GM20431 (cell line): ENCODE measurements around the gene DLGAP3.

ENCODE experiments used
- in situ Hi-C: fragments of 300-500 bp; cut with MseI, MboI; formaldehyde crosslinking; loops from one replicate; pipeline ENCODE4 v1.15.0; 2020; ENCODE audit warnings: low sequenced_read_pairs; ENCODE audit not compliant: unreplicated experiment

DLGAP3 gene

DNA sequence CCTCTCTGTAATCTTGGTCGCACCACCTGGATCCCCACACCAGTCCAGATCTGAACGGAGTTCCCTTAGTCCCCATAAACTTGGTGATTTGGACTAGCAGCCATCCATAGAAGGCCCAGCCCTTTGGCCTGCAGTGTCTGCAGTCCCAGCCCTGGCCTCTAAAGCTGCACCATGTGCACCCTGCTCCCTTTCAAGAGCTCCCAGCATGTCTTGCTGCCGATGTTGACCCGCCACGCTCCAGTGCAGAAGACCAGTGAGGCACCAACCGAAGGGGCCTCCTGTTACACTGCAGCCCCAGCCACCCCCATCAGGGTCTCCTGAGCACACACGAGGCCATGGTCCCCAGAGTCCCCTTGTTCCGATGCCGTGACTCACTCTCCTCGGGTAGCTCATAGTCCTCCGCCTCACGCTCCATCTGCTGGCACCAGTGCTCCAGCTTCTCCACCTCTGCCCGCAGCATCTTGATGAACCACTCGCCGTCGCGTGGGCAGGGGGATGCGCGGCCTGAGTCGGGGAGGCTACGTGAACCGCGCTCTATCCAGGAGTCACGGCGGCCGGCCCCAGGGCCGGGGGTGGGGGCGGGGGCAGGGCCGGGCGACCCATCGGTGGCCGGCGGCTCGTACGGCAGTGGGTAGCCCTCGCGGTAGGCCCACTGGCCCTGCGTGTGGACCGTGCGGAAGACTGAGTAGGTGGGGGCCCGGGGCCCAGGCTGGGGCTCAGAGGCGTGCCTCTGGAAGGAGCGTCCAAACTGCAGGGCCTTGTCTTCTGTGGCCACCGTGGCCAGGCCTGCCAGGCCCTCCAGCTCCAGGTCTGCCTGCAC is 61.0 kb downstream of the DLGAP3 start:
- in situ Hi-C loops = no loop called here

GRCh38 chr1:34867415-34867814 is 62.0 kb downstream of the DLGAP3 start:
- in situ Hi-C loops = no loop called here

- in situ Hi-C loops = no loop called here
Measured at GRCh38 chr1:34866762-34867109, 62.7 kb downstream of the DLGAP3 start.

DNA sequence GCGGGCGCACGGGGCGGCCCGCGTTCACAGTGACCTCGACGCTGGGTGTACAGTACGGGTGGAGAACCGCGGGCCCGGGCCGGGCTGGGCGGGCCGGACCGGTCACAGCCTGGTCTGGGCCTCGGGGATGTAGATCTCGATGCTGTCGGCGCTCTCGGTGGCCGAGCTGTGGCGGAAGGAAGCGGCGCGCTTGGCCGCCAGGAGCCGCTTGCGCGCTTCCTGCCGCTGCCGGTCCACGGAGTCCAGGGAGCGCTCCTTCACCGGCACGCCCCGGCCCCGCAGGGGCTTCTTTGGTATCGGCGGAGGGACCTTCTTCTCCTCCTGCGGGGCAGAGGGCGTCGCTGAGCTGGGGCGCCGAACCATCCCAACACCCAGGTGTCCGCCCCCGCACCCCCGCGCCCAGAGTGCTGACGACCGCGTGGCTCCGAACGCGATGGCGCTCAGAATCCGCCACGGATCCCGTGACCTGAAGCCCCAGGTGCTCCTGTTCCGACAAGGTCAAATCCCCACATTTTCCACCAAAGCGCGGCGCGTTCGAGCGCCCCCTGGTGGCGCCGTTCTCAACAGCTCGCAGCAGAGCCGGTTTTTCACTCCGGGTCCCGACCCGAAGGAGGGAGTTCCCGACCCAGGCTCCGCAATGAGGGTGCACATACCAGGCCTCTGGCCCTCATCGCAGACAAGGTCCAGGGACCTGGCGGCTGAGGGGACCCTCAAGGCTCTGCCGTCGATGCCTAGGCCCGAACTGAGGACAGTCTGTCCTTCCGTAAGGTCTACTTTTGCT is 63.3 kb downstream of the DLGAP3 start:
- in situ Hi-C loops = no loop called here

DNA sequence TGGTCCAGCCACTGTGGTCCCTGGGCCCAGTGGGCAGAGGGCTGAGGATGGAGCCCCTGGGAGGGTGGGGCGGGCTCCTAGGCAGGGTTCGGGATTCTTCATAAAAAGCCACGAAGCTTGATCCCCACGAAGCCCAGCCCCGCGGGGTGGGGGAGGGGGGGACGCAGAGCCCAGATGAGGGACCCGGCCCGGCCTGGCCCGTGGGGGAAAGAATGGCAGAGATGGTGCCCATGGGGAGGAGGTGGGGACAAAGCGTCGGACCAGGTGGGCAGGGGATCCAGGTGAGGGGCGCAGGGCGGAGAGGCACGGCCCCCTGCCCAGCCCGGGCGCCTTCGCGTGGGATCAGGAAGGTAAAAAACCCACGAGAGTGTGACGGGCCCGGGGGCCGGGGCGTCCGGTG is 63.9 kb downstream of the DLGAP3 start:
- in situ Hi-C loops = no loop called here

- in situ Hi-C loops = no loop called here
Measured at GRCh38 chr1:34864759-34865158, 64.7 kb downstream of the DLGAP3 start.

DNA sequence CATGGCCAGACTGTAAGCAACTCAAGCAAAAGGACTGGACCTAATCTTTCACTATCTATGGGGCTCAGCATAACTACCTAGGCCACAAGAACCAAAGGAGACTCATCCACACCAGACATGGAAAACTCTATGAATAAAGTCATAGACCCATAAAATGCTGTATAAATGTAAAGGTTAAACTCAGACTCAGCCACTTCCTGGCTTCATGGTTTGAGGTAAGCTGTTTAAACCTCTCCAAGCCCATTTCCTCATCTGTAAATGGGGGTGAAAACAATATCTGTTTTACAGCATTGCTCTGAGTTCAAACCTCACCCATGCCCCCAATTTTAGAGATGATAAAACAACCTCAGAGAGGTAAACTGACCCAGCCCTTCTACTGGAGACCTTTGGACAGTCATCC is 65.9 kb downstream of the DLGAP3 start:
- in situ Hi-C loops = no loop called here

- in situ Hi-C loops = no loop called here
Measured at GRCh38 chr1:34859446-34860200, 69.8 kb downstream of the DLGAP3 start, which contains the start of gene SMIM12. TSS of gene SMIM12 (minus strand) at chr1:34859749. CDS start at chr1:34855977, 3,772 bp downstream.

DNA sequence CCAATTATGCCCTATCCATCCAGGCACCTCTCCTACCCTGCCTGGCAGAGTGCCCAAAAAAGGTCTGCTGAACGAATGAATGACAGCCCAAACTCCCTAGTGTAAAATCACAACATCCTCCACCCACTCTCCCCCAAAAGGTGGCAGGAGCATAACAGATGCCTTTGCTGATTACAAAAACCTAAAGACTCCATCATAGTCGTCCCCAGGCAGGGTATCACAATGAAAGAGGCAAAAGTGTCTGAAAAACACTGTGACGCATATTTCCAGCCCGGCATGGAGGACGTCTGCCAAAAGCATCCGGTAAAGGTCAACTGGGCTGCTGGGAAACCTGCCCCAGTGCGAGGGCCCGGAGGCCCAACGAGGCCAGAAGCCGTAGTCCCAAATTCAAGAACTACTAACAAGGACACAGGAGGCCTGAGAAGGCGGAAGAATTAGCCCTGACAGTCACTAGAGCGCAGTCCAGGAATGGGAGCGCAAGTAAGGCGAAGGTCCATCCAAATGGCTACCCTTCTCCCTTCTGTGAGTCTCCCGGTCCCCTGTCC is 70.5 kb downstream of the DLGAP3 start:
- in situ Hi-C loops = no loop called here

DNA sequence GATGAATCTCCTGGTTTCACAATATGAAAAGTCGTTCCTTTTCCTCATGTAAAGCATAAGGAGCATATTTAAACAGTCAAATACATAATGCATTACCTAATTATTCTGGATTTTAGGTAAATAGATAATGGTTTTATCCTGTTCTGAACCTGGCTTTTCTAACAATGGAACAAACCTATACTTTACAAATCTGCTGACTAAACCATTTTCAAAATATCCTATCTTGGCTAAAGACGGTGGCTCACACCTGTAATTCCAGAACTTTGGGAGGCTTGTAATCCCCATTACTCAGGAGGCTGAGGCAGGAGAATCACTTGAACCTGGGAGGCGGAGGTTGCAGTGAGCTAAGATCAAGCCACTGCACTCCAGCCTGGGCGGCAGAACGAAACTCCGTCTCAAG is 72.8 kb downstream of the DLGAP3 start:
- in situ Hi-C loops = no loop called here

- in situ Hi-C loops = no loop called here
Measured at GRCh38 chr1:34852677-34853217, 76.7 kb downstream of the DLGAP3 start.

GRCh38 chr1:34851431-34852105 is 77.9 kb downstream of the DLGAP3 start:
- in situ Hi-C loops = no loop called here

DNA sequence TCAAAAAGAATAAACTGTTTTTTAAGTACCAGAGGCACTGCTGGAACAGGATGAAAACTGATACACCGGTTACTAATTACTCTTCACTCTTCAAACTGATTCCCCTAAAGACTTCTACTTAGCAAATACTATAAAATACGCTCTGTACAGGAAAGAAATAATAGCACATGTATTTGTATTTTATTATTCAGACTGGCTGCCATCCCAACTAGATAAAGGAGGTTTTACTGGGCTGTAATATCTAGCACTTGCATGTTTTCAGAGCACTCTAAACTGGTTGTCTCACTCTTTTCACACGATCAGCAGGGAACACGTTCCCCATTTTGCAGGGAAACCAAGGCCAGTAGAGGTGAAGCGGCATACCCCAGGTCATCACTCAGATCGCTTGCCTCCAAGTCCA is 79.1 kb downstream of the DLGAP3 start:
- in situ Hi-C loops = no loop called here

DNA sequence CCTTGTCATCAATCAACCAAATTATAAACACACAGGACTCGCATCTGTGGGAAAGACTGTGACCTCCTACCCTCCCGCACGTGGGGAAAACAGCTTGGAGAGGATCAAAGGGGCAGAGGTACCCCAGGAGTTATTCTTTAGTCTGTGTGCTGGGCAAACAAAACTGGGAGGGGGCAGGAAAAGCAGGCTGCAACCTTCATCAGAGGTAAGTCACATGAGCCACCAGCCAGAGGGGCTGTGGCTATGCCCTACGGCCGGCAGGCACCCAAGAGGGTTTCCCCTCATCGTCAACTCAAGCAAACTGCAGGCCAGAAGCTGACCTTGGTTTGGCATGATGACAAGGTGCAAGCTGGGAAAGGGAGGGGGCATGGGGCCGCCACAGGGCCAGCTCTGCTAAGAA is 82.4 kb downstream of the DLGAP3 start:
- in situ Hi-C loops = no loop called here

DNA sequence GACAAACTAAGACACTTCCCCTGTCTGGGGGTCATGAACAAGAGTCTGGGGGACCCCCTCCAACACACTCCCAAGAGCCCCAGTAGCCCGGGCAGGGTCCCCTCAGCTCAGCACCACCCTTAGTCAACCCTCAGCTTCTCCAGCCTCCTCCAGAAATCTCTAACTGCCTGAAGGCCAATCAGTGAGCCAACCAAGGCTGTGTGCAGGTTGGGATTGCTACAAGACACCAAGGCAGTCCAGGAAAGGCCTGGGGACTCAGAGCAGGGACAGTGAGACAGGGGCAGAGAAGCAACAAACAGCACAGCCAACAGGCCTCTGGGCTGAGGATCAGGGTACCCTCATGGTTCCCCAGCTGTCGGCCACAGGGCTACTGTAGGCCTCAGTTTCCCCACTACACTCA is 83.2 kb downstream of the DLGAP3 start:
- in situ Hi-C loops = no loop called here

GRCh38 chr1:34845131-34845901 is 84.1 kb downstream of the DLGAP3 start:
- in situ Hi-C loops = no loop called here

DNA sequence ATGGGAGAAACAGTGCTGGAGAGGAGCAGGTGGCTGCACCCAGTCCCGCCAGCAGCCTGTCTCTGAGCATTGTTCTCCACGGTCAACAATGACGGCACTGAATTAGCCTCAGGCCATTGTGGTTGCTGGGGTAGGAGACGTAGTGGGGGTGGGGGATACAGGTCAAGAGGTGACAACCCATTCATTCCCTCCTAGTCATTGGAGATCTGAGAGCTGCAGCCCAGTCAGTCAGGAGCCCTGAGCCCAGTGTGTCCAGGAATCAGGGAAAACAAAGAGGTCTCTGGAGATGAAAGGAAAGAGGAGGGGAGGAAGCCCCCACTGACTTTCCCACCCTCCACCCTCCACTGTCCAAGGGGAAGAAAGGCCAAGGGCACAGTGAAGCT is 85.2 kb downstream of the DLGAP3 start:
- in situ Hi-C loops = no loop called here

- in situ Hi-C loops = no loop called here
Measured at GRCh38 chr1:34843392-34844251, 85.8 kb downstream of the DLGAP3 start.
